Panc1 (cell line): ENCODE data around the gene NUTM1. TPM values are rescaled to one million over a fixed set of nuclear protein-coding genes. Genes with fewer than 3 reads are reported as not detected.

Experiments used
- ATAC-seq: fragments of 200-7000 bp; cut with Tn5 transposase; 2 replicates; pipeline ENCODE4 v1.9.1; 2020; ENCODE audit warnings: mild to moderate bottlenecking, moderate library complexity
- BruUV-seq: library from RNA; stranded (reverse); fragments of 400-500 nt; replicated peaks from 2 replicates; lab custom pipeline; 2021; lab: Mats Ljungman, UMichigan
- CTCF ChIA-PET: fragments of 300-600 bp; sonication (Branson Sonifier 250); formaldehyde crosslinking; loops from one replicate; lab custom pipeline; 2022; ENCODE audit warnings: antibody characterized with exemption; lab: Charles Lee
- POLR2A ChIA-PET: fragments of 300-600 bp; sonication (Branson Sonifier 250); formaldehyde crosslinking; loops from one replicate; lab custom pipeline; 2022; ENCODE audit warnings: antibody characterized with exemption; lab: Charles Lee
- DNase-seq: peaks from one replicate; pipeline ENCODE4 v3.0.0-alpha.2; 2010; ENCODE audit warnings: low read depth, low spot score
- H3K27ac ChIP-seq: 2 replicates; pipeline ENCODE4 v1.5.1; 2011; ENCODE audit warnings: mild to moderate bottlenecking, low read length, inconsistent platforms
- H3K27me3 ChIP-seq: fragments of 200-500 bp; sonication (Bioruptor generic); 2 replicates; pipeline ENCODE4 v1.6.0; 2014; ENCODE audit warnings: low read length, inconsistent platforms; ENCODE audit not compliant: control insufficient read depth, insufficient read depth
- H3K36me3 ChIP-seq: fragments of 200-500 bp; sonication (Bioruptor generic); 2 replicates; pipeline ENCODE4 v1.5.1; 2014; ENCODE audit warnings: inconsistent platforms, mild to moderate bottlenecking, low read length, moderate library complexity; ENCODE audit not compliant: control insufficient read depth, insufficient read depth
- H3K4me1 ChIP-seq: 2 replicates; pipeline ENCODE4 v1.5.1; 2011; ENCODE audit warnings: inconsistent platforms, mild to moderate bottlenecking, low read length, moderate library complexity; ENCODE audit not compliant: control insufficient read depth, insufficient read depth
- H3K4me3 ChIP-seq, 2 experiments: 2 replicates each; pipeline ENCODE4 v1.5.1; 2011 to 2012; ENCODE audit warnings: low read depth in 2 of 2, low read length in 2 of 2, mild to moderate bottlenecking in 2 of 2, inconsistent platforms in 1 of 2, moderate library complexity in 1 of 2
- H3K9me3 ChIP-seq: fragments of 200-500 bp; sonication (Bioruptor generic); 2 replicates; pipeline ENCODE4 v1.5.1; 2014; ENCODE audit warnings: low read depth, mild to moderate bottlenecking, inconsistent platforms, low read length, moderate library complexity; ENCODE audit not compliant: control insufficient read depth, insufficient read depth
- CTCF ChIP-seq: fragments of 450-650 bp; IDR thresholded peaks from 2 replicates; pipeline ENCODE4 v1.5.1; 2017; ENCODE audit warnings: mild to moderate bottlenecking
- POLR2AphosphoS5 ChIP-seq: IDR thresholded peaks from 2 replicates; pipeline ENCODE4 v1.6.1; 2012; ENCODE audit warnings: mild to moderate bottlenecking, low read depth, low read length, moderate library complexity
- REST ChIP-seq, 2 experiments: IDR thresholded peaks; 2 replicates each; pipeline ENCODE4 v1.6.1; 2011 to 2012; ENCODE audit warnings: low read depth in 2 of 2, control low read depth in 1 of 2, low read length in 1 of 2, mild to moderate bottlenecking in 1 of 2, moderate library complexity in 1 of 2; ENCODE audit not compliant: insufficient read depth in 1 of 2
- SIN3A ChIP-seq: IDR thresholded peaks from 2 replicates; pipeline ENCODE4 v1.6.1; 2012; ENCODE audit warnings: low read depth, mild to moderate bottlenecking, low read length, moderate library complexity, borderline replicate concordance; ENCODE audit not compliant: insufficient read depth
- TCF7L2 ChIP-seq: IDR thresholded peaks from 2 replicates; pipeline ENCODE4 v1.6.1; 2011; ENCODE audit warnings: mild to moderate bottlenecking, low read depth, low read length, inconsistent platforms
- in situ Hi-C: cut with HindIII; loops from 2 replicates; pipeline ENCODE4 v1.10.0; 2016; ENCODE audit warnings: low sequenced_read_pairs, low pct_unique_long_range_greater_than_20kb
- intact Hi-C: fragments of 100-400 bp; cut with micrococcal nuclease; formaldehyde crosslinking; loops from one replicate; pipeline ENCODE4 v1.10.0; 2022; ENCODE audit not compliant: unreplicated experiment
- total RNA-seq: library from RNA; stranded (reverse); gene quantifications from one replicate; pipeline ENCODE4 v1.2.1, GENCODE V29; 2021; ENCODE audit not compliant: unreplicated experiment

NUTM1 gene
- total RNA-seq, 1 experiment from 2014 or later: 0.05 TPM

DNA sequence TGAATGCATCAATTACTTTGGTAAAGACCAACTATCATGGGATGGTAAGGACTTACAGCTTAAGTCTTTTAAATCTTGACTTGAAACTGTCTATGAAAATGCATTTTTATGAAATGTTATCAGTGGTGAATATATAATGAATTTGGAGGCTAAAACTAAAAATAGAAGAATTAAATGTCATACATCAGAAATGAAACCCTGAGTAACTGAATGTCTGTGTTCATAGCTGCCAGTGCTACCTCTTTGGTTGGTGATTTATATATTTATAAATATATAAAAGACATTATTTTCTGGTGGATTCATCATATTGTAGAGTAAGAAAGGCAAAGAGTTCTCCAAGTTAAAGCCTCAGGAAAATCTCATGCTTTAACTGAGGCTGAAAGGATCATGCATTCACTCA, 17.7 kb upstream of the NUTM1 start:
- no peak for ATAC-seq
- ChIA-PET CTCF (no interaction called here), POLR2A (interaction anchor here (0.6 kb wide), 2 partner anchors 13 to 116 kb away, joined by 3 read pairs; no protein-coding TSS in a partner anchor)
- no peak overlapping the region for H3K4me3 ChIP-seq
- no peak for TF ChIP-seq POLR2AphosphoS5
- no peak for TF ChIP-seq CTCF
- TF ChIP-seq SIN3A: no peak
- no peak for TF ChIP-seq TCF7L2
- no TSS peak for BruUV-seq
- no peaks in the 10 kb centered on the region for H3K9me3 ChIP-seq
- DNase-seq: no peak
- in situ Hi-C loops: no loop called here
- intact Hi-C loops: loop anchor here (10.0 kb wide), 1 partner anchor 81 kb away; no protein-coding TSS in a partner anchor
- H3K27ac ChIP-seq: no peak overlapping the region
- H3K27me3 ChIP-seq: no peaks in the 10 kb centered on the region
- no peaks in the 10 kb centered on the region for H3K36me3 ChIP-seq
- H3K4me1 ChIP-seq: no peaks in the 10 kb centered on the region; the same call in 1 of the 2 replicates

- Histone ChIP-seq H3K4me1 (no peaks in the 10 kb centered on the region), H3K27ac (no peak overlapping the region), H3K4me3 (no peak overlapping the region), H3K36me3 (no peaks in the 10 kb centered on the region), H3K27me3 (no peaks in the 10 kb centered on the region), H3K9me3 (no peaks in the 10 kb centered on the region)
- intact Hi-C loops: loop anchor here (10.0 kb wide), 1 partner anchor 83 kb away; no protein-coding TSS in a partner anchor
- in situ Hi-C loops: no loop called here
- no peak for TF ChIP-seq REST (IDR thresholded peaks at IDR 0.05; ENCODE audit: insufficient read depth in 1 of 2, low read depth in 2 of 2, low read length in 1 of 2)
- TF ChIP-seq SIN3A: no peak
- TF ChIP-seq TCF7L2: no peak
- TF ChIP-seq POLR2AphosphoS5: no peak
- no peak for TF ChIP-seq CTCF
- no peak for ATAC-seq
- no peak for DNase-seq
- POLR2A ChIA-PET: interaction anchor here (0.6 to 1.6 kb wide), 2 partner anchors 9 to 12 kb away, joined by 3 to 4 read pairs; no protein-coding TSS in a partner anchor
- BruUV-seq: no TSS peak
- CTCF ChIA-PET: no interaction called here
These were observed 15.2 kb upstream of the NUTM1 start for GRCh38 chr15:34327906-34328305.
